Left renal cortex interstitium (tissue), 4 donors: ENCODE results near the gene TGIF2. TPM values are rescaled to one million over a fixed set of nuclear protein-coding genes. Genes with fewer than 3 reads are reported as not detected.
A peak's percentile ranks its signal among the peaks of the same experiment; 100 is the strongest.

Experiments used
- DNase-seq, 4 donors: peaks; one replicate each; pipeline ENCODE4 v3.0.0-alpha.2; 2013; ENCODE audit warnings: low read depth in 4 of 4, low spot score in 2 of 4, missing footprints in 1 of 4
- polyA plus RNA-seq, 4 donors: library from polyadenylated mRNA; unstranded; fragments of 120-200 nt; gene quantifications; one replicate each; pipeline ENCODE4 v1.2.1, GENCODE V29; 2013; ENCODE audit not compliant: insufficient read length in 4 of 4

Gene TGIF2
- polyA plus RNA-seq, 4 donors: 55.1 to 66.1 (median 59.5) TPM

GRCh38 chr20:36574366-36575135 lies 1.2 kb downstream of the TGIF2 start:
- peak; percentile 54 to 61 (median 57) for DNase-seq

GRCh38 chr20:36576081-36576445 lies 2.7 kb downstream of the TGIF2 start:
- no peak for DNase-seq

GRCh38 chr20:36578356-36579041 lies 5.1 kb downstream of the TGIF2 start:
- no peak for DNase-seq

- DNase-seq: no peak
Observed at GRCh38 chr20:36579996-36580545, 6.7 kb downstream of the TGIF2 start.

GRCh38 chr20:36582322-36582721 lies 8.9 kb downstream of the TGIF2 start:
- no peak for DNase-seq

GRCh38 chr20:36582821-36583220 lies 9.4 kb downstream of the TGIF2 start:
- no peak for DNase-seq

- DNase-seq: no peak
Observed at GRCh38 chr20:36584018-36584481, 10.7 kb downstream of the TGIF2 start.

GRCh38 chr20:36585410-36586125 lies 12.2 kb downstream of the TGIF2 start:
- DNase-seq: no peak

- DNase-seq: no peak
Observed at GRCh38 chr20:36587388-36588070, 14.1 kb downstream of the TGIF2 start.

GRCh38 chr20:36591281-36591680 lies 17.9 kb downstream of the TGIF2 start:
- no peak for DNase-seq

- no peak for DNase-seq
Observed at GRCh38 chr20:36591854-36592641, 18.7 kb downstream of the TGIF2 start.

GRCh38 chr20:36593347-36593929 lies 20.0 kb downstream of the TGIF2 start:
- DNase-seq: no peak

- DNase-seq: no peak
Observed at GRCh38 chr20:36599912-36600345, 26.5 kb downstream of the TGIF2 start.

- no peak for DNase-seq
Observed at GRCh38 chr20:36601540-36601939, 28.1 kb downstream of the TGIF2 start.

- no peak for DNase-seq
Observed at GRCh38 chr20:36604952-36605398, 31.6 kb downstream of the TGIF2 start.

GRCh38 chr20:36605399-36606157 lies 32.2 kb downstream of the TGIF2 start, which contains the start of gene RAB5IF:
RAB5IF (plus strand) TSS chr20:36605779; CDS start chr20:36605952, 173 bp downstream.
- peak; percentile 96 to 100 (median 98) for DNase-seq

- no peak for DNase-seq
Observed at GRCh38 chr20:36606158-36607066, 33.0 kb downstream of the TGIF2 start.
